AG09309 (cell line): ENCODE results near the gene CHRNB2.

Experiments used
- DNase-seq: peaks from one replicate; pipeline ENCODE4 v3.0.0-alpha.2; 2010; ENCODE audit warnings: low read depth
- H3K4me3 ChIP-seq: 2 replicates; pipeline ENCODE4 v1.5.1; 2011; ENCODE audit warnings: mild to moderate bottlenecking, low read depth, low read length, moderate library complexity; ENCODE audit not compliant: control insufficient read depth
- CTCF ChIP-seq: IDR thresholded peaks from 2 replicates; pipeline ENCODE4 v1.5.1; 2011; ENCODE audit warnings: mild to moderate bottlenecking, low read depth, low read length, inconsistent platforms; ENCODE audit not compliant: insufficient read depth, control insufficient read depth; ENCODE audit errors: missing control alignments

Gene CHRNB2

GRCh38 chr1:154578058-154578418, 10.5 kb downstream of the CHRNB2 start:
- no peak overlapping the region for H3K4me3 ChIP-seq
- no peak for TF ChIP-seq CTCF
- DNase-seq, result no peak

- TF ChIP-seq CTCF, result no peak
- DNase-seq, result no peak
- no peak overlapping the region for H3K4me3 ChIP-seq
Observed at GRCh38 chr1:154579374-154579773, 11.8 kb downstream of the CHRNB2 start.

GRCh38 chr1:154581766-154582165, 14.2 kb downstream of the CHRNB2 start:
- no peak for DNase-seq
- no peak overlapping the region for H3K4me3 ChIP-seq
- TF ChIP-seq CTCF, result no peak

GRCh38 chr1:154582885-154583284, 15.3 kb downstream of the CHRNB2 start:
- TF ChIP-seq CTCF, result no peak
- no peak for DNase-seq
- H3K4me3 ChIP-seq, result no peak overlapping the region

GRCh38 chr1:154583773-154584172, 16.2 kb downstream of the CHRNB2 start:
- no peak overlapping the region for H3K4me3 ChIP-seq
- TF ChIP-seq CTCF, result no peak
- no peak for DNase-seq

- TF ChIP-seq CTCF, result no peak
- no peak overlapping the region for H3K4me3 ChIP-seq
- no peak for DNase-seq
Observed at GRCh38 chr1:154584267-154584994, 16.9 kb downstream of the CHRNB2 start.
